ENCODE results near the gene TUBB4A.

DNA sequence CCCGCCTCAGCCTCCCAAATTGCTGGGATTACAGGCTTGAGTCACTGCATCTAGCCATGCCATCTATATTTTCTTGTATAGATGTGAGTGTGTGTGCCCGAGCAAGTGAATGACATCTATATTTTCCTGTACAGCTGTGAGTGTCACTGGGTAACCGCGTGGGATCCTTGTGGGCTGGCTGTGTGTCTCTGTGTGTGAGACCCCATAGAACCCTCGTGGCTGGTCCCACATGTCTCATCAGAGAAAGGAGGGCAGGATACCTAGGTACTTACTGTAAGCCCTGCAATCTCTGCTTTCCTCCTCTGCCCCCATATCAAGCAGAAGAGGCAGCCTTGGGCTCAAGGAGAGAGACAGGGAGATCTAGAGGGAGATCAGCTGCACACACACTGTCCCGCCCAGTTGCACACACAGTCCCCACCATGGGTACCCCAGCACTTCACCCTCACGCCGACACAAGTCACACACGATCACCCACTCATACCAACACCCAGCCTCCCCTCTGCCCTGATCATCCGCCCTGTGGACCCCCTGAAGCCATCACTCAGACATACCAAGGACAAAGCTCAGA lies 21.2 kb downstream of the TUBB4A start:
- no peak for TF ChIP-seq SMARCC2 (IDR thresholded peaks at IDR 0.05; ENCODE audit: low read depth)
- TF ChIP-seq, protein P1, sequence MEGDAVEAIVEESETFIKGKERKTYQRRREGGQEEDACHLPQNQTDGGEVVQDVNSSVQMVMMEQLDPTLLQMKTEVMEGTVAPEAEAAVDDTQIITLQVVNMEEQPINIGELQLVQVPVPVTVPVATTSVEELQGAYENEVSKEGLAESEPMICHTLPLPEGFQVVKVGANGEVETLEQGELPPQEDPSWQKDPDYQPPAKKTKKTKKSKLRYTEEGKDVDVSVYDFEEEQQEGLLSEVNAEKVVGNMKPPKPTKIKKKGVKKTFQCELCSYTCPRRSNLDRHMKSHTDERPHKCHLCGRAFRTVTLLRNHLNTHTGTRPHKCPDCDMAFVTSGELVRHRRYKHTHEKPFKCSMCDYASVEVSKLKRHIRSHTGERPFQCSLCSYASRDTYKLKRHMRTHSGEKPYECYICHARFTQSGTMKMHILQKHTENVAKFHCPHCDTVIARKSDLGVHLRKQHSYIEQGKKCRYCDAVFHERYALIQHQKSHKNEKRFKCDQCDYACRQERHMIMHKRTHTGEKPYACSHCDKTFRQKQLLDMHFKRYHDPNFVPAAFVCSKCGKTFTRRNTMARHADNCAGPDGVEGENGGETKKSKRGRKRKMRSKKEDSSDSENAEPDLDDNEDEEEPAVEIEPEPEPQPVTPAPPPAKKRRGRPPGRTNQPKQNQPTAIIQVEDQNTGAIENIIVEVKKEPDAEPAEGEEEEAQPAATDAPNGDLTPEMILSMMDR (IDR thresholded peaks at IDR 0.05 in 2 of 3, conservative IDR thresholded peaks at IDR 0.05 in 1 of 3; ENCODE audit: insufficient read depth in 2 of 3, low read depth in 1 of 3, low read length in 3 of 3) = no peak
- TF ChIP-seq RFX5 (IDR thresholded peaks at IDR 0.05; ENCODE audit: low read depth, low read length) = no peak
- no peak for TF ChIP-seq FIP1L1 (IDR thresholded peaks at IDR 0.05; ENCODE audit: low read depth, low read length, poor library complexity, severe bottlenecking)
- no peak for TF ChIP-seq PPARD (CRISPR knock-in tag; IDR thresholded peaks at IDR 0.05)
- no peak for TF ChIP-seq SNIP1 (IDR thresholded peaks at IDR 0.05; ENCODE audit: low read depth)
- TF ChIP-seq CBX8 (IDR thresholded peaks at IDR 0.05; ENCODE audit: borderline replicate concordance, extremely low read depth, low read depth, low read length, poor library complexity, severe bottlenecking) = no peak
- TF ChIP-seq TBP (optimal IDR thresholded peaks at IDR 0.05; ENCODE audit: low read depth, low read length) = no peak
- TF ChIP-seq, protein P2, sequence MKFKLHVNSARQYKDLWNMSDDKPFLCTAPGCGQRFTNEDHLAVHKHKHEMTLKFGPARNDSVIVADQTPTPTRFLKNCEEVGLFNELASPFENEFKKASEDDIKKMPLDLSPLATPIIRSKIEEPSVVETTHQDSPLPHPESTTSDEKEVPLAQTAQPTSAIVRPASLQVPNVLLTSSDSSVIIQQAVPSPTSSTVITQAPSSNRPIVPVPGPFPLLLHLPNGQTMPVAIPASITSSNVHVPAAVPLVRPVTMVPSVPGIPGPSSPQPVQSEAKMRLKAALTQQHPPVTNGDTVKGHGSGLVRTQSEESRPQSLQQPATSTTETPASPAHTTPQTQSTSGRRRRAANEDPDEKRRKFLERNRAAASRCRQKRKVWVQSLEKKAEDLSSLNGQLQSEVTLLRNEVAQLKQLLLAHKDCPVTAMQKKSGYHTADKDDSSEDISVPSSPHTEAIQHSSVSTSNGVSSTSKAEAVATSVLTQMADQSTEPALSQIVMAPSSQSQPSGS (CRISPR knock-in tag; IDR thresholded peaks at IDR 0.05) = no peak
- TF ChIP-seq POLR2AphosphoS5 (IDR thresholded peaks at IDR 0.05; ENCODE audit: control insufficient read depth, insufficient read depth, low read depth, low read length) = no peak
- no peak for TF ChIP-seq POLR2A (conservative IDR thresholded peaks at IDR 0.05)
